ENCODE results near the gene MYBBP1A. TPM values are rescaled to one million over a fixed set of nuclear protein-coding genes. Genes with fewer than 3 reads are reported as not detected.

The MYBBP1A gene
- total RNA-seq, 1 donor from 2014 or later, result 38.8 TPM

DNA sequence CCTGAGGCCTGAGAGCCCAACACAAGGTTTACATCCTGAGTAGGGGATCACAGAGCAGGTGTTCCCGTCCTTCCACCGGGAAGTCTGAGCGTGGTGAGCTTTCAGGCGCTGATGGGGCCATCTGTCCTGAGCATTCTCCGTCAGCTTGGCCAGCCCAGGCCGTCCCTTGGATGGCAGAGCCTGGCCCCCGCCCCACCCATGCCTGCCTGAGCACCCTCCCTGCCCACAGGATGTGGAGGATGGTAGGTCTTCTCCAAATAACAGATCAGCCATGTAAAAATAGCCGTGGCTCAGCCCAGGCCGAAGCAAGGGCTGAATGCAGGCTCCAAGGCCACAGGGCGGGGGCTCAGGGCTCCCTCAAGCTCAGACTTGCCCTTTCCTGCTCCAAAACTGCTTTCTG, 36.3 kb downstream of the MYBBP1A start:
- DNase-seq (no peak), ATAC-seq (no peak)
- peaks cover 73% of the 10 kb centered on the region for H3K4me1 ChIP-seq
- H3K27me3 ChIP-seq (ENCODE audit: low read depth), result no peaks in the 10 kb centered on the region
- H3K4me3 ChIP-seq, result no peak overlapping the region
- no peak for TF ChIP-seq CTCF (IDR thresholded peaks at IDR 0.05)
- H3K36me3 ChIP-seq, result no peaks in the 10 kb centered on the region
- intact Hi-C loops (cut with DNase I), result no loop called here
- no peaks in the 10 kb centered on the region for H3K9me3 ChIP-seq
- H3K27ac ChIP-seq, result peak overlapping the region; percentile 90

DNA sequence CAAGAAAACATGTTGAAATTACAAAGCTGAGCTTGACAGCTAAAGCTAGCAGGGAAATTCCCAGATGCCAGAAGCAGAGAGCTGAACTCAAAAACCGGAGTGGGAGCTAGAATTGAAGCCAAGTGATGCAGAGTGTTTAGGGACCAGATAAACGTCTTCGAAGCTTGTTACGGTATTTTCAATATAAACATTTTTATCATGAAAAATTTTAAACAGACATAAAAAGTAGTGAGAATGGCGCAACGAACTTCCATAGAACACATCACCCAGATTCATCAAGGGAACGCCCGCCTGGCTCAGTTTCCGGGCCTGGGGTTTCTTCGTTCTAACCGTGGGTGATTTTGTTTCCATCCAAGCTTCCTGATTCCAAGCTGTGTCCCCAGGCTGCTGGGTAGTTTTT, 38.4 kb downstream of the MYBBP1A start:
- TF ChIP-seq CTCF (IDR thresholded peaks at IDR 0.05), result no peak
- no peaks in the 10 kb centered on the region for H3K36me3 ChIP-seq
- peak overlapping the region; percentile 70 for H3K27ac ChIP-seq
- DNase-seq (no peak), ATAC-seq (no peak)
- intact Hi-C loops (cut with DNase I), result no loop called here
- H3K4me1 ChIP-seq, result peaks cover 84% of the 10 kb centered on the region
- H3K27me3 ChIP-seq (ENCODE audit: low read depth), result no peaks in the 10 kb centered on the region
- no peak overlapping the region for H3K4me3 ChIP-seq
- no peaks in the 10 kb centered on the region for H3K9me3 ChIP-seq

- H3K27ac ChIP-seq, result peak overlapping the region; percentile 70
- TF ChIP-seq CTCF (IDR thresholded peaks at IDR 0.05), result no peak
- H3K27me3 ChIP-seq (ENCODE audit: low read depth), result no peaks in the 10 kb centered on the region
- no peaks in the 10 kb centered on the region for H3K9me3 ChIP-seq
- peaks cover 84% of the 10 kb centered on the region for H3K4me1 ChIP-seq
- H3K4me3 ChIP-seq, result no peak overlapping the region
- peak in 1 of 2 donors; percentile 27 for ATAC-seq
- no peak for DNase-seq
- H3K36me3 ChIP-seq, result no peaks in the 10 kb centered on the region
- intact Hi-C loops (cut with DNase I), result no loop called here
Measured at GRCh38 chr17:4515501-4515900, 39.7 kb downstream of the MYBBP1A start.

GRCh38 chr17:4514779-4515178, 40.4 kb downstream of the MYBBP1A start:
- Histone ChIP-seq H3K9me3 (no peaks in the 10 kb centered on the region), H3K4me1 (peaks cover 84% of the 10 kb centered on the region), H3K27me3 (ENCODE audit: low read depth) (no peaks in the 10 kb centered on the region), H3K4me3 (no peak overlapping the region), H3K36me3 (no peaks in the 10 kb centered on the region), H3K27ac (peak overlapping the region; percentile 70)
- DNase-seq (no peak), ATAC-seq (no peak)
- intact Hi-C loops (cut with DNase I), result no loop called here
- no peak for TF ChIP-seq CTCF (IDR thresholded peaks at IDR 0.05)

DNA sequence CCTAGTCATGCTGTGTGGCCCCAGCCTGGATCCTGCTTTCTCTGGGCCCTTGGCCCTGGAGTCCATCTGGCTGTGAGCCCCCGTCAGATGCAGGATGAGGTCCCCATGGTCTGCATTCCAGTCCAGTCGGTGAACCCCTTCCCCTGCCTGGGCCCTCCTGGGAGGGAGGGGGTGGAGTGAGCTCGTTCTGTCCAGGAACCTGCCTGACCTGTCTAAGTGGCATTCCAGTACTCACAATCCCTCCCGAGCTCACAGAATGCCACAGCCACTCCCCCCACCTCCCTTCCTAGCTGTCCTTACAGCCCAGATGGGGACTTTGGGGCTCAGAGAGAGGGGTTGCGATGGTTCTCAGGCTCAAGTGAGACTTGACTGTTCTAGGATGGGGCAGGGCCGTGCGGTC, 41.0 kb downstream of the MYBBP1A start:
- Histone ChIP-seq H3K4me1 (peaks cover 84% of the 10 kb centered on the region), H3K4me3 (no peak overlapping the region), H3K27ac (peak overlapping the region; percentile 70), H3K27me3 (ENCODE audit: low read depth) (no peaks in the 10 kb centered on the region), H3K9me3 (no peaks in the 10 kb centered on the region), H3K36me3 (no peaks in the 10 kb centered on the region)
- no peak for TF ChIP-seq CTCF (IDR thresholded peaks at IDR 0.05)
- intact Hi-C loops (cut with DNase I), result no loop called here
- ATAC-seq (peak; percentile 88 to 91), DNase-seq (peak; percentile 75)

Measured in lower lobe of right lung (tissue), 2 donors.